Measurements from ENCODE around the gene TBC1D3L.
"Not testable (repeated sequence)": the region's sequence is repeated elsewhere in the genome, so short reads cannot be mapped to it uniquely, and the experiment has no call there.

TBC1D3L gene

GRCh38 chr17:37988960-37989359 is at the start of gene TBC1D3L:
Gene TBC1D3L (minus strand): TSS chr17:37989060. CDS start chr17:37987520, 1,540 bp downstream.
- not testable (repeated sequence) for DNase-seq (ENCODE audit: low read depth in 1 of 2, low spot score in 1 of 2)

GRCh38 chr17:38003676-38004075 is 14.8 kb upstream of the TBC1D3L start, which contains the start of gene TBC1D3D:
Gene TBC1D3D (plus strand): TSS chr17:38003976. CDS start chr17:38005561, 1,585 bp downstream.
- DNase-seq (ENCODE audit: low read depth in 1 of 2, low spot score in 1 of 2) = not testable (repeated sequence)
